ENCODE measurements around the gene USP19. TPM values are rescaled to one million over a fixed set of nuclear protein-coding genes. Genes with fewer than 3 reads are reported as not detected.

Gene USP19
- total and polyA plus RNA-seq, 2 of the 4 experiments (the other 2 are of a cell fraction) = 24.7 to 39.7 TPM

- Histone ChIP-seq H2AK5ac (ENCODE audit: low read depth, low read length) (no peak overlapping the region), H3K9me1 (ENCODE audit: insufficient read depth, low read length) (no peaks in the 10 kb centered on the region), H2AK9ac (replicated peaks; ENCODE audit: low read depth, low read length, poor library complexity) (no peak overlapping the region), H3K4me2 (ENCODE audit: low read depth, low read length) (no peak overlapping the region), H3K79me1 (ENCODE audit: low read depth in 1 of 2, low read length in 2 of 2) (peaks cover 18 to 44% of the 10 kb centered on the region in 2 experiments), H3K27ac (ENCODE audit: insufficient read depth, low read length) (no peak overlapping the region), H3K27me3 (ENCODE audit: control insufficient read depth, insufficient read depth, low read length) (no peaks in the 10 kb centered on the region), H3K4me1 (ENCODE audit: control insufficient read depth, insufficient read depth, low read length) (no peaks in the 10 kb centered on the region), H4K8ac (ENCODE audit: low read depth in 2 of 2, low read length in 2 of 2) (no peak overlapping the region), H3K36me3 (ENCODE audit: control insufficient read depth, insufficient read depth, low read length) (peaks cover 20% of the 10 kb centered on the region), H3K9ac (ENCODE audit: low read depth, low read length) (no peak overlapping the region), H3K56ac (ENCODE audit: extremely low read depth, insufficient read depth, low read length) (no peak overlapping the region), H2BK20ac (ENCODE audit: low read depth, low read length) (no peak overlapping the region), H3K4ac (ENCODE audit: low read depth, low read length) (no peak overlapping the region), H3K14ac (replicated peaks; ENCODE audit: low read depth, low read length) (no peak overlapping the region), H3K9me3 (ENCODE audit: control insufficient read depth, insufficient read depth, low read length) (no peaks in the 10 kb centered on the region), H3K18ac (ENCODE audit: low read depth, low read length) (no peak overlapping the region), H2BK15ac (ENCODE audit: low read depth, low read length) (no peak overlapping the region), H3K4me3 (ENCODE audit: insufficient read depth, low read depth, low read length) (no peak overlapping the region), H2BK5ac (ENCODE audit: low read depth, low read length, poor library complexity, severe bottlenecking) (no peak overlapping the region), H4K5ac (ENCODE audit: low read depth, low read length) (no peak overlapping the region), H3K23ac (ENCODE audit: low read depth, low read length) (no peak overlapping the region), H4K91ac (ENCODE audit: insufficient read depth, low read depth, low read length) (no peak overlapping the region), H2AFZ (replicated peaks; ENCODE audit: low read length, poor library complexity) (no peak overlapping the region), H2BK120ac (ENCODE audit: low read depth, low read length) (no peak overlapping the region), H4K20me1 (ENCODE audit: insufficient read depth, low read length) (peaks cover 29% of the 10 kb centered on the region)
- in situ Hi-C loops (cut with MboI; ENCODE audit: low sequenced_read_pairs) (no loop called here), dilution Hi-C loops (cut with HindIII; ENCODE audit: low sequenced_read_pairs, unreplicated experiment) (no loop called here), intact Hi-C loops (cut with micrococcal nuclease) (no loop called here)
- WGBS, 2 experiments (ENCODE audit: extremely low coverage in 2 of 2, insufficient read length in 1 of 2) = 95% methylated on average over 4 of the region's 8 CpGs; no CpG with 5 or more reads in 1 of the 2 experiments
- ATAC-seq (ENCODE audit: low read depth) = no peak
- no TSS peak for BruUV-seq (replicated peaks)
- no peak for DNase-seq
- ChIA-PET POLR2A (ENCODE audit: unreplicated experiment) (no interaction called here), CTCF (no interaction called here)
- no peak for TF ChIP-seq RFX5 (IDR thresholded peaks at IDR 0.05; ENCODE audit: low read depth, low read length)
These were observed 39.2 kb downstream of the USP19 start for GRCh38 chr3:49081429-49081828.

Data from IMR-90 (cell line).